Activated B cell treated with CpG ODN at 0.5 μM for 24 hours (primary cell): Measurements from ENCODE around the gene IL18. TPM values are rescaled to one million over a fixed set of nuclear protein-coding genes. Genes with fewer than 3 reads are reported as not detected.

Experiments used
- ATAC-seq: fragments of 200-7000 bp; cut with Tn5 transposase; one replicate; pipeline ENCODE4 v1.10.0; 2021; ENCODE audit warnings: low read depth, mild to moderate bottlenecking, moderate library complexity
- CTCF ChIA-PET: fragments of 350-600 bp; sonication (Branson Sonifier 250); formaldehyde crosslinking; loops from one replicate; lab custom pipeline; 2021; ENCODE audit warnings: antibody characterized with exemption; lab: Charles Lee
- POLR2A ChIA-PET: fragments of 350-600 bp; sonication (Branson Sonifier 250); formaldehyde crosslinking; loops from one replicate; lab custom pipeline; 2021; ENCODE audit warnings: antibody characterized with exemption; lab: Charles Lee
- DNase-seq: peaks from one replicate; pipeline ENCODE4 v3.0.0; 2022
- H3K27ac Mint-ChIP-seq: one replicate; pipeline ENCODE4 v1.8.0; 2020; ENCODE audit warnings: mixed read lengths
- H3K27me3 Mint-ChIP-seq: one replicate; pipeline ENCODE4 v1.8.0; 2021; ENCODE audit warnings: mixed read lengths
- H3K36me3 Mint-ChIP-seq: one replicate; pipeline ENCODE4 v1.8.0; 2021; ENCODE audit warnings: low read depth, mixed read lengths
- H3K4me1 Mint-ChIP-seq: one replicate; pipeline ENCODE4 v1.8.0; 2021; ENCODE audit warnings: mixed read lengths
- H3K4me3 Mint-ChIP-seq: one replicate; pipeline ENCODE4 v1.8.0; 2020; ENCODE audit warnings: mild to moderate bottlenecking, mixed read lengths
- H3K9me3 Mint-ChIP-seq: one replicate; pipeline ENCODE4 v1.8.0; 2020; ENCODE audit warnings: mixed read lengths
- CTCF ChIP-seq: fragments of 200-600 bp; IDR thresholded peaks from one replicate; pipeline ENCODE4 v1.8.0; 2022; ENCODE audit warnings: antibody characterized with exemption, mild to moderate bottlenecking
- intact Hi-C: fragments of 100-400 bp; cut with micrococcal nuclease; formaldehyde crosslinking; loops from one replicate; pipeline ENCODE4 v1.15.1; 2024
- total RNA-seq: library from RNA; stranded (reverse); gene quantifications from 2 replicates; pipeline ENCODE4 v1.2.3, GENCODE V29; 2022

The IL18 gene
- total RNA-seq, result 0.34 and 1.00 TPM in 2 replicates

DNA sequence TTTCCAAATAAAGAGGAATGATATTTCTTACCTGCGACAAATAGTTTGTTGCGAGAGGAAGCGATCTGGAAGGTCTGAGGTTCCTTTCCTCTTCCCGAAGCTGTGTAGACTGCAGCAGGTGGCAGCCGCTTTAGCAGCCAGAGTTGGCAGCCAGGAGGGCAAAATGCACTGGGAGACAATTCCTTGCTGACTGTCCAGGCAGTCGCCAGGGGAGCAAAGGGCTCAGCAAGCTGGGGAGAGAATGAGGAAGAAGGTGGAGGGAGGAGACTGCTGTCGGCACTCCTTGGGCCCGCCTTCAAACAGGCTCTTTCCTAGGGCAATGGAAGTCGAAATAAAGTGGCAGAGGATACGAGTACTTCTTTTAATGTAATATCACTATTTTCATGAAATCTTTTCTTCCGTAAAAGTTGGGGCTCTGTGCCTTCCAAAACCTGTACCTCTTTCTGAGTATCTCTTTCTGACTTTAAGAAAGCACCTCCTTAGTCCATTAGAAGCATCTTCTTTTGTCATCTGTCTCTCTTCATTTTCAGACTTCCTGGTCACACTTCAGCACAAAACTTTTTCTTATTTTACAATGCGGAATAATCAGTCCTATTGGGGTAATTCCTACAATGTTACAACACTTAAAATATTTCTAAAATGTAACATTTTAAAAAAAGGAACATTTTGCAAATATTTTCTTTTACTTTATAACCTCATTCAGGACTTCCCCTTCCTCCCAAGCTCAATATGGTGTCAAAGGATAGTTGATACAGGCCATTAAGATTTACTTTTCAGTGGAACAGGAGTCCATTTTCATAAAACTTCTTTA lies at the start of gene IL18:
IL18 (minus strand) TSS at position 220 of the 811 bp plus-strand sequence. CDS start 9,041 bp downstream, outside the sequence.
- ChIA-PET CTCF (interaction anchor here (0.7 kb wide), 1 partner anchor 39 kb away, joined by 3 read pairs; no protein-coding TSS in a partner anchor), POLR2A (no interaction called here)
- DNase-seq (no peak), ATAC-seq (no peak)
- H3K36me3 Mint-ChIP-seq, result no peaks in the 10 kb centered on the region
- H3K27me3 Mint-ChIP-seq, result peaks cover 20% of the 10 kb centered on the region
- intact Hi-C loops, result no loop called here
- peaks cover 8% of the 10 kb centered on the region for H3K4me1 Mint-ChIP-seq
- no peak within 1 kb of the TSS for H3K27ac Mint-ChIP-seq
- TF ChIP-seq CTCF, result no peak
- H3K9me3 Mint-ChIP-seq, result no peaks in the 10 kb centered on the region
- peak within 1 kb of the TSS; percentile 72 for H3K4me3 Mint-ChIP-seq

DNA sequence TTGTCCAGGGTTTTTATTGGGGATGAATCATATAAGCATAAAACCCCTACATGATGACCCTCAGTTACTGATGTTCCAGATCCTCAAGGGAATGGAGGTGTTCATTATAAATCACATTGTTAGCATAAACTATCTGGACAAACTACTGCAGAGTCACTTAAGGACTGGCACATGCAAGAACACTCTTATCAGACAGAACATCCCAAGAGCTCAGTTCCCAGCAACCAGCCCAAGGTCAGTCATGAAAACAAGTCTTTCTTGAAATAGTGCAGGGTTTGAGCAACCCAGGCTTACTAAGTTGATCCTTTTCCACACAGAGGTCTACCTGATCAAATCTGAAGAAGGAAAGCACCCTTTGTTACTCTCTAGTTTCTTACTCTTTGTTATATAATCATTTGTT lies 48.8 kb upstream of the IL18 start:
- Mint-ChIP-seq H3K9me3 (no peaks in the 10 kb centered on the region), H3K36me3 (no peaks in the 10 kb centered on the region), H3K27me3 (no peaks in the 10 kb centered on the region), H3K27ac (no peak overlapping the region), H3K4me3 (no peak overlapping the region), H3K4me1 (peaks cover 7% of the 10 kb centered on the region)
- no peak for TF ChIP-seq CTCF
- intact Hi-C loops, result loop anchor here (10.0 kb wide), 2 partner anchors 372 to 902 kb away; no protein-coding TSS in a partner anchor
- ChIA-PET CTCF (interaction anchor here (1.0 kb wide), 1 partner anchor 8 kb away, joined by 3 read pairs; no protein-coding TSS in a partner anchor), POLR2A (no interaction called here)
- no peak for ATAC-seq
- no peak for DNase-seq

DNA sequence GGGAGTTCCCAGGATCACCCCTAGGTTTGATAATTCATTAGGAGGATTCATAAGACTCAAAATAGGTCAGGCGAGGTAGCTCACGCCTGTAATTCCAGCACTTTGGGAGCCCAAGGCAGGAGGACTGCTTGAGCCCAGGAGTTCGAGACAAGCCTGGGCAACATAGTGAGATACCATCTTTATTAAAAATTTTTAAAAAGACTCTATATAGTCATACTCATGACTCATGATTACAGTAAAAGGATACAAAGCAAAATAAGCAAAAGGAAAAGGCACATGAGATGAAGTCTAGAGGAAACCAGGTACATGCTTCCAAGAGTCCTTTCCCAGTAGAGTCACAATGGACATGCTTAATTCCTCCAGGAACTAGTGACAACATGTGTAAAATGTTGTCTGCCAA lies 48.4 kb upstream of the IL18 start:
- Mint-ChIP-seq H3K4me3 (no peak overlapping the region), H3K9me3 (no peaks in the 10 kb centered on the region), H3K36me3 (no peaks in the 10 kb centered on the region), H3K4me1 (peaks cover 7% of the 10 kb centered on the region), H3K27me3 (no peaks in the 10 kb centered on the region), H3K27ac (no peak overlapping the region)
- TF ChIP-seq CTCF, result no peak
- CTCF ChIA-PET, result interaction anchor here (0.8 to 1.1 kb wide), 3 partner anchors 8 to 68 kb away, joined by 3 to 4 read pairs (median 3); no protein-coding TSS in a partner anchor
- no peak for ATAC-seq
- no peak for DNase-seq
- POLR2A ChIA-PET, result no interaction called here
- intact Hi-C loops, result loop anchor here (10.0 kb wide), 2 partner anchors 373 to 903 kb away; no protein-coding TSS in a partner anchor

DNA sequence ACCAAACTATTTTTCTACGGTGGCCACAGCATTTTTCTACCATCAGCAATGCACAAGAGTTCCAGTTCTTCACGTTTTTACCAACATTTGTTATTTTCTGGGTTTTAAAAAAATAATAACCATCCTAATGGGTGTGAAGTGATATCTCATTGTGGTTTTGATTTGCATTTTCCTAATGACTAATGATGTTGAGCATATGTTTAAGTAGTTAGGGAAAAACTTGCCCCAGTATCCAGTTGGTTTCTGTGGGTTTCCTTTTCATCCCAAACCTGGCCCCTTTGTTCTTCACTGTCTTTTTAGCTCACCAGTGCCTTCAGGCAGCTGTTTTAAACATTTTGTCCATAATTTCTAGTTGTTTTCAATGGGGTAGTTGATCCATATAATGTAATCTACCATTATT lies 47.6 kb upstream of the IL18 start:
- Mint-ChIP-seq H3K4me1 (peaks cover 7% of the 10 kb centered on the region), H3K27ac (no peak overlapping the region), H3K9me3 (no peaks in the 10 kb centered on the region), H3K36me3 (no peaks in the 10 kb centered on the region), H3K27me3 (no peaks in the 10 kb centered on the region), H3K4me3 (no peak overlapping the region)
- no peak for TF ChIP-seq CTCF
- POLR2A ChIA-PET, result no interaction called here
- intact Hi-C loops, result loop anchor here (10.0 kb wide), 2 partner anchors 373 to 903 kb away; no protein-coding TSS in a partner anchor
- DNase-seq (no peak), ATAC-seq (no peak)
- CTCF ChIA-PET, result interaction anchor here (0.8 to 1.1 kb wide), 3 partner anchors 8 to 69 kb away, joined by 3 to 4 read pairs (median 3); no protein-coding TSS in a partner anchor

DNA sequence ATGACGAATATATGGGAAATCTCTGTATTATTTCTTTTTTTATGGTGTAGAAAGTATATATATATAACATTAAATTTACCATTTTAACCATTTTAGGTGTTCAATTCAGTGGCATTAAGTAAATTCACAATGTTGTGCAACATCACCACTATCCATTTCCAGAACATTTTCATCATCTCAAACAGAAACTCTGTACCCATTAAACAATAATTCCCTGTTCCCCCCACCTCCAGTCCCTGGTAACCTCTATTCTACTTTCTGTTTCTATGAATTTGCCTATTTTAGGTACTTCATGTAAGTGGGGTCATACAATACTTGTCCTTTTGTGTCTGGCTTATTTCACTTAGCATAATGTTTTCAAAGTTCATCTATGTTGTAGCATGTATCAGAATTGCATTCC lies 47.0 kb upstream of the IL18 start:
- Mint-ChIP-seq H3K27ac (no peak overlapping the region), H3K4me1 (peaks cover 7% of the 10 kb centered on the region), H3K27me3 (no peaks in the 10 kb centered on the region), H3K36me3 (no peaks in the 10 kb centered on the region), H3K4me3 (no peak overlapping the region), H3K9me3 (no peaks in the 10 kb centered on the region)
- ChIA-PET POLR2A (no interaction called here), CTCF (no interaction called here)
- intact Hi-C loops, result loop anchor here (10.0 kb wide), 2 partner anchors 374 to 904 kb away; no protein-coding TSS in a partner anchor
- no peak for ATAC-seq
- DNase-seq, result no peak
- no peak for TF ChIP-seq CTCF
